ENCODE results near the gene PSEN1. TPM values are rescaled to one million over a fixed set of nuclear protein-coding genes. Genes with fewer than 3 reads are reported as not detected.

PSEN1 gene
- total and polyA plus RNA-seq, 9 donors, result 21.7 to 73.1 (median 44.0) TPM

DNA sequence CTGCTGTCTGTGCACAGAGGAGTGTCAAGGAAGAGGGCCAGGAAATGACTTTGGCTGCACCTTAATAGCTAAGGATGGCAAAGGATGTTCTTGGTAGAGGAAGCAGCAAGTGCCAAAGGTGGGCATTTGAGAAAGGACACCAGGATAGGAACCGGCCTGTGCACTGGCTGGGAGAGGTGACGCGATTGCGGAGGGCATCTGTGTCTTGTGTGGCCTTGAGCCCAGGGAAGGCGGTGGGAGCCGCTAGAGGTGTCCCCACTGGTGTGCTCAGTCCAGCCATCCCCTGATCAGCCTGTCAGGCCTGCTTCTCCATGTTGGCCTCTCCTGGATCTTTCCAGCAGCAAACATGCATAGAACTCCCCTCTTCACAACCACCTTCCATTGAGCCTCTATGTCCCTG lies 131.2 kb downstream of the PSEN1 start:
- Histone ChIP-seq H3K36me3 (no peaks in the 10 kb centered on the region), H3K4me3 (no peak overlapping the region), H3K4me1 (ENCODE audit: insufficient read depth) (peaks cover 5% of the 10 kb centered on the region), H3K27ac (no peak overlapping the region), H3K27me3 (no peaks in the 10 kb centered on the region), H3K9me3 (no peaks in the 10 kb centered on the region)
- no peak for DNase-seq
- 93 to 97% (median 95%) methylated on average over 6 of the region's 6 CpGs for WGBS, 3 donors
- TF ChIP-seq POLR2A (IDR thresholded peaks at IDR 0.05), result no peak
- TF ChIP-seq, protein P1, sequence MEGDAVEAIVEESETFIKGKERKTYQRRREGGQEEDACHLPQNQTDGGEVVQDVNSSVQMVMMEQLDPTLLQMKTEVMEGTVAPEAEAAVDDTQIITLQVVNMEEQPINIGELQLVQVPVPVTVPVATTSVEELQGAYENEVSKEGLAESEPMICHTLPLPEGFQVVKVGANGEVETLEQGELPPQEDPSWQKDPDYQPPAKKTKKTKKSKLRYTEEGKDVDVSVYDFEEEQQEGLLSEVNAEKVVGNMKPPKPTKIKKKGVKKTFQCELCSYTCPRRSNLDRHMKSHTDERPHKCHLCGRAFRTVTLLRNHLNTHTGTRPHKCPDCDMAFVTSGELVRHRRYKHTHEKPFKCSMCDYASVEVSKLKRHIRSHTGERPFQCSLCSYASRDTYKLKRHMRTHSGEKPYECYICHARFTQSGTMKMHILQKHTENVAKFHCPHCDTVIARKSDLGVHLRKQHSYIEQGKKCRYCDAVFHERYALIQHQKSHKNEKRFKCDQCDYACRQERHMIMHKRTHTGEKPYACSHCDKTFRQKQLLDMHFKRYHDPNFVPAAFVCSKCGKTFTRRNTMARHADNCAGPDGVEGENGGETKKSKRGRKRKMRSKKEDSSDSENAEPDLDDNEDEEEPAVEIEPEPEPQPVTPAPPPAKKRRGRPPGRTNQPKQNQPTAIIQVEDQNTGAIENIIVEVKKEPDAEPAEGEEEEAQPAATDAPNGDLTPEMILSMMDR (IDR thresholded peaks at IDR 0.05), result no peak
- TF ChIP-seq EP300 (IDR thresholded peaks at IDR 0.05), result no peak
- intact Hi-C loops (cut with DNase I), result no loop called here

DNA sequence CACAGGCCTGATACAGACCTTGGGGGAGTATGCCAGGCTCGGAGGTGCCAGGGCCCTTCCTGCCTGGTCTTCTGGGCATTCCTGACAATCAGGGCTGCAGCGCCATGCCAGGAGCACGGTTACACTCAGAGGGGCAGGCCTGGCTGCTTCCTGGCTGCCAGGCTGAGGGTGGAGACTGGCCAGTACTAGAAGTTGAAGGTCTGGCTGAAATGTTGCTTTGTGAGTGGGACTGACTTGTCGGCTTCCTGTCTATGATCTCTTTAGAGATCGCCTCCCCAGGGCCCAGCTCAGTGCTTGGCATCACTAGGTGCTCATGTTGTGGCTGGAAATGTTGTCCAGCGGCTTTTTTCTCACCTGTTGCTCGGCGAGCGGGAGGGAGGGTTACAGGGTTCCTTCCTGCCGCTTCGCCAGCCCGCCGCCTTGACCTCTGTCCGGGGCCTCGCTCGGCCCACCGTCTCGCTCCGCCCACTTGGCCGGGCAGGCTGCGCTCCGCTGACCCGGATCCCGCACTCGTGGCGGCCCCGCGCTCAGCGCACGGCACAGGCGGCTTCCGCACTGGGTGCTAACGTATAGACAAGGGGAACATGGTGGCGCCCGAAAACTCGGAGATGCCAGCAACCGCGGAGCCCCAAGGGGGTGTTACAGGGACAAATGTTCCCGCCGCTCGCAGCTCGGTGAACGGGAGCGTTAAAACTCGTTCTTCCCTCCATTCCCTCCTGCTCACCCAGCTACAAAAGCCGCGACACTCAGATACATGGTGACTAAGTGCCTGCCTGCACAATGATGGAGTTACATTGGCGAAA lies 133.6 kb downstream of the PSEN1 start:
- Histone ChIP-seq H3K4me1 (ENCODE audit: insufficient read depth) (peaks cover 5% of the 10 kb centered on the region), H3K4me3 (peak overlapping the region; percentile 28), H3K9me3 (no peaks in the 10 kb centered on the region), H3K27ac (peak overlapping the region; percentile 44 to 47), H3K27me3 (no peaks in the 10 kb centered on the region), H3K36me3 (no peaks in the 10 kb centered on the region)
- TF ChIP-seq, protein P1 (IDR thresholded peaks at IDR 0.05), result no peak
- TF ChIP-seq EP300 (IDR thresholded peaks at IDR 0.05) (no peak), POLR2A (IDR thresholded peaks at IDR 0.05) (no peak)
- intact Hi-C loops (cut with DNase I), result loop anchor here in 1 of 4 donors (10.0 kb wide), 1 partner anchor 95 kb away; no protein-coding TSS in a partner anchor
- peak; percentile 49 to 77 (median 61) for DNase-seq
- 15 to 17% (median 16%) methylated on average over 48 of the region's 48 CpGs for WGBS, 3 donors

DNA sequence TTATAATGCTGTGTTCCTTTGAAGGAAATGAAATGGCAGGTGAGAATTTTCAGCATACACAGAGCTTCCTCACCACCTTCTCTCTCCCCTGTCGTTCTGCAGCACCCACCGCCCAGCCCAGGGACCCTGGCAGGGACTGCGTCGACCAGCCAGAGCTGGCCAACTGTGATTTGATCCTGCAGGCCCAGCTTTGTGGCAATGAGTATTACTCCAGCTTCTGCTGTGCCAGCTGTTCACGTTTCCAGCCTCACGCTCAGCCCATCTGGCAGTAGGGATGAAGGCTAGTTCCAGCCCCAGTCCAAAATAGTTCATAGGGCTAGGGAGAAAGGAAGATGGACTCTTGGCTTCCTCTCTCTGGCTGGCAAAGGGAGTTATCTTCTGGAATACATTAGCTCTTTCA lies 136.1 kb downstream of the PSEN1 start:
- intact Hi-C loops (cut with DNase I), result loop anchor here in 1 of 4 donors (10.0 kb wide), 1 partner anchor 98 kb away; no protein-coding TSS in a partner anchor
- Histone ChIP-seq H3K4me1 (ENCODE audit: insufficient read depth) (peaks cover 5% of the 10 kb centered on the region), H3K36me3 (no peaks in the 10 kb centered on the region), H3K27me3 (no peaks in the 10 kb centered on the region), H3K4me3 (no peak overlapping the region), H3K9me3 (no peaks in the 10 kb centered on the region), H3K27ac (no peak overlapping the region)
- TF ChIP-seq POLR2A (IDR thresholded peaks at IDR 0.05), result no peak
- TF ChIP-seq, protein P1 (IDR thresholded peaks at IDR 0.05), result no peak
- TF ChIP-seq EP300 (IDR thresholded peaks at IDR 0.05), result no peak
- WGBS, 3 donors, result 43 to 67% (median 56%) methylated on average over 6 of the region's 6 CpGs
- DNase-seq, result no peak

Small RNA genes within 50 kb of the gene (small RNA-seq; reads per million reads assigned to genes)
- not detected for gene AC004858.1
- not detected for gene RNU6-419P

Other genes with a start within 250 kb of the PSEN1 start
- 10 to 100 TPM in 6 of 7 donors, 1 to 10 TPM in 1; 8.0 to 34.4 (median 23.0) TPM for gene DPF3, start 242.4 kb upstream of the PSEN1 start, total RNA-seq
- gene DPF3, start 242.4 kb upstream of the PSEN1 start, polyA plus RNA-seq, result 1 to 10 TPM; 6.3 to 8.9 TPM
- 10 to 100 TPM; 13.9 to 31.1 (median 21.8) TPM for gene DCAF4, start 210.0 kb upstream of the PSEN1 start, total RNA-seq
- 10 to 100 TPM; 12.2 to 19.7 TPM for gene DCAF4, start 210.0 kb upstream of the PSEN1 start, polyA plus RNA-seq
- 10 to 100 TPM in 6 of 7 donors, 1 to 10 TPM in 1; 8.6 to 15.9 (median 12.3) TPM for gene ZFYVE1, start 109.4 kb upstream of the PSEN1 start, total RNA-seq
- 10 to 100 TPM in 1 of 2 donors, 1 to 10 TPM in 1; 8.8 to 17.6 TPM for gene ZFYVE1, start 109.4 kb upstream of the PSEN1 start, polyA plus RNA-seq
- gene RBM25, start 78.0 kb upstream of the PSEN1 start, total RNA-seq, result 10 to 100 TPM; 38.6 to 81.0 (median 61.1) TPM
- gene RBM25, start 78.0 kb upstream of the PSEN1 start, polyA plus RNA-seq, result 10 to 100 TPM; 29.1 to 67.3 TPM
- gene PAPLN, start 101.0 kb downstream of the PSEN1 start, total RNA-seq, result 10 to 100 TPM in 6 of 7 donors, 1 to 10 TPM in 1; 4.6 to 35.4 (median 19.6) TPM
- gene PAPLN, start 101.0 kb downstream of the PSEN1 start, polyA plus RNA-seq, result 10 to 100 TPM in 1 of 2 donors, 1 to 10 TPM in 1; 9.3 to 18.3 TPM

Measured in ovary (tissue), 9 donors.